ENCODE measurements around the gene DYNLT5.
A peak's percentile ranks its signal among the peaks of the same experiment; 100 is the strongest.
"Not testable (repeated sequence)": the region's sequence is repeated elsewhere in the genome, so short reads cannot be mapped to it uniquely, and the experiment has no call there.

The DYNLT5 gene

DNA sequence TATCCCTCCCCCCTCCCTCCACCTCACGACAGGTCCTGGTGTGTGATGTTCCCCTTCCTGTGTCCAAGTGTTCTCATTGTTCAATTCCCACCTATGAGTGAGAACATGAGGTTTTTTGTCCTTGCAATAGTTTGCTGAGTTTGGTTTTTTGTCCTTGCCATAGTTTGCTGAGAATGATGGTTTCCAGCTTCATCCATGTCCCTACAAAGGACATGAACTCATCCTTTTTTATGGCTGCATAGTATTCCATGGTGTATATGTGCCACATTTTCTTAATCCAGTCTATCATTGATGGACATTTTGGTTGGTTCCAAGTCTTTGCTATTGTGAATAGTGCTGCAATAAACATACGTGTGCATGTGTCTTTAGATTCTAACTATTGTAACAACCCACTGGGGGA, 43.6 kb downstream of the DYNLT5 start:
- H3K4me1 ChIP-seq (ENCODE audit: control insufficient read depth, insufficient read depth, low read length); H3K27me3 ChIP-seq (ENCODE audit: control insufficient read depth, insufficient read depth, low read length); H3K9ac ChIP-seq (ENCODE audit: low read depth, low read length); H3K9me3 ChIP-seq (replicated peaks; ENCODE audit: low read length); H3K4me2 ChIP-seq (ENCODE audit: low read length); H3K36me3 ChIP-seq (ENCODE audit: insufficient read depth, low read length); H3K4me3 ChIP-seq (ENCODE audit: low read length): not testable (repeated sequence)

DNA sequence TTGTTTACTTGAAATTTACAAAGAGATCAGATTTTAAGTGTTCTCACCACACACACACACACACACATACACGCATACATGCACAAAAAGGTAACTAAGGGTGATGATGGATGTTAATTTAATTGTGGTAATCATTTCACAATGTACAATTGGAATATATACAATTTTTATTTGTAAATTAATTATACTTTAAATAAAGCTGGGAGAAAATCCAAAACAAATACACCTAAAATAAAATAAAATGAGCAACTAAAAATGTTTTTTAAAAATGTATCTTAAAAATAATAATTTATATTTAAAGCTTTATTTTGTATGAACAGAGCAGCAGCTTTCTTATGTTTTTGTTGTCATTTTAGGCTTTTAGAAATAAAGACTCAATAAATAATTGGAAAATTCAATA, 57.0 kb downstream of the DYNLT5 start:
- H3K4me1 ChIP-seq (ENCODE audit: control insufficient read depth, insufficient read depth, low read length): peaks cover 9% of the 10 kb centered on the region
- no peak overlapping the region for H3K4me2 ChIP-seq (ENCODE audit: low read length)
- no peaks in the 10 kb centered on the region for H3K27me3 ChIP-seq (ENCODE audit: control insufficient read depth, insufficient read depth, low read length)
- no peaks in the 10 kb centered on the region for H3K9me3 ChIP-seq (replicated peaks; ENCODE audit: low read length)
- no peak overlapping the region for H3K4me3 ChIP-seq (ENCODE audit: low read length)
- no peaks in the 10 kb centered on the region for H3K36me3 ChIP-seq (ENCODE audit: insufficient read depth, low read length)
- H3K9ac ChIP-seq (ENCODE audit: low read depth, low read length): no peak overlapping the region

DNA sequence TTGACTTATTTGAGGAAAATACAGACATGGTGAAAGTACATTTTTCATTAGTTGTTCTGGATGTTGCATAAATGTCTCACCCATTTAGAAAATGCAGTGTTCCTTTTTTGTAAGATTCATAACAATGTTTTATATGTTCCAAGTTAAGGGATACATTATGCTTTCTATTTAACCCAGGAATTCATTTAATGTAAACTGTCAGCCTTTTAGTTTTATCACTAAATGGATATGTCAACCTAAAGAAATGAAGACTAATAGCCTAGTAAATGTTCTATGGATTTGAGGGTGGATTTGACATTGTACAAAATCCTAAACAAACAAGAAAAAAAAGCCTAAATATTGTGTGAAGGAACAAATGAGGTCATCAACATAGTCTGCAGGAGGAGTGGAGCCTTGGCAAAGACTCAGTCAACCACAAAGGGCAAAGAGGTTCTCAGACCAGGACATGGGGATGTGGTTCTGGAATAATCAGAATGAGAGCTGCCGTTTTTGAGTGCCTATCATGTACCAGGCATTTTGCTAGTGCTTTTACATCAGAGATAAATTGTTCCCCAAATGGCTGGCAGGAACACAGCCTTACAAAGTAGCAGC, 57.6 kb downstream of the DYNLT5 start:
- H3K9ac ChIP-seq (ENCODE audit: low read depth, low read length): no peak overlapping the region
- H3K4me3 ChIP-seq (ENCODE audit: low read length): no peak overlapping the region
- no peaks in the 10 kb centered on the region for H3K9me3 ChIP-seq (replicated peaks; ENCODE audit: low read length)
- H3K36me3 ChIP-seq (ENCODE audit: insufficient read depth, low read length): no peaks in the 10 kb centered on the region
- peaks cover 9% of the 10 kb centered on the region for H3K4me1 ChIP-seq (ENCODE audit: control insufficient read depth, insufficient read depth, low read length)
- no peaks in the 10 kb centered on the region for H3K27me3 ChIP-seq (ENCODE audit: control insufficient read depth, insufficient read depth, low read length)
- H3K4me2 ChIP-seq (ENCODE audit: low read length): peak overlapping the region; percentile 1

DNA sequence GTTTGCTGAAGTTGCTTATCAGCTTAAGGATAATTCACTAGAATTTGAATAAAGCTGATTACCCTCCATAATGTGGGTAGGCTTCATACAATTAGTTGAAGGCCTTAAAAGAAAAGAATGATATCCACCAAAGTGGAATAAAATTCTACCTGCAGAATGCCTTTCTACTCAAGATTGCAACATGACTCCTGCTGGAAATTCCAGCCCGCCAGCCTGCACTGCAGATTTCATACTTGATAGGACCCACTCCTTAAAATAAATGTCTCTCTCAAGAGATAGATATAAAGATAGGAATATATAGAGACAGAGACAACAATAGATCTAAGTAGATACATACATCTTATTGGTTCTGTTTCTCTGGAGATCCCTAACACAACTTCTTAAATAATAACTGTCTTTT, 72.5 kb downstream of the DYNLT5 start:
- H3K4me2 ChIP-seq (ENCODE audit: low read length): no peak overlapping the region
- no peak overlapping the region for H3K4me3 ChIP-seq (ENCODE audit: low read length)
- no peaks in the 10 kb centered on the region for H3K27me3 ChIP-seq (ENCODE audit: control insufficient read depth, insufficient read depth, low read length)
- no peaks in the 10 kb centered on the region for H3K9me3 ChIP-seq (replicated peaks; ENCODE audit: low read length)
- no peaks in the 10 kb centered on the region for H3K36me3 ChIP-seq (ENCODE audit: insufficient read depth, low read length)
- H3K4me1 ChIP-seq (ENCODE audit: control insufficient read depth, insufficient read depth, low read length): no peaks in the 10 kb centered on the region
- H3K9ac ChIP-seq (ENCODE audit: low read depth, low read length): no peak overlapping the region

Measured in skeletal muscle satellite cell (primary cell).